ENCODE results near the gene UNC119B.
A peak's percentile ranks its signal among the peaks of the same experiment; 100 is the strongest.

UNC119B gene

DNA sequence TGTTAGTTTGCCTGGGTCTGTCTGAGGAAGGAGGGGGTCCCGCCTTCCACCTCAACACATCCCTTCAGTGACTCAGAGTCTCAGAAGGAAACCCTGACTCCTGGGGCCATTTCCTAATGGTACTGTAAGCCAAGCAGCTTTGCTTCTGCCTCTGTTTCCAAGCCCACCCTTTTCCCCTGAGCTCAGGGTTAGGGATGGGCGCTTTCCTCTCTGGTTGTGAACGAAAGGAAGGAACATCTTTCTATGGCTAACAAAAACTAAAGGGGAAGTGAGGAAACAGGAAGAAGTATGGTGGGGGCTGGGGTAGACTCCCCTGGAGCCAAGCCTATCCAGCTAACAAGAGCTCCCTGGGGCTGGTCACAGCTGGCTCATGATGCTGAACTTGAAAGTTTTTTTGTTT is 11.6 kb upstream of the UNC119B start:
- H3K27ac ChIP-seq = peak overlapping the region; percentile 63; the same call in 1 of the 2 replicates

DNA sequence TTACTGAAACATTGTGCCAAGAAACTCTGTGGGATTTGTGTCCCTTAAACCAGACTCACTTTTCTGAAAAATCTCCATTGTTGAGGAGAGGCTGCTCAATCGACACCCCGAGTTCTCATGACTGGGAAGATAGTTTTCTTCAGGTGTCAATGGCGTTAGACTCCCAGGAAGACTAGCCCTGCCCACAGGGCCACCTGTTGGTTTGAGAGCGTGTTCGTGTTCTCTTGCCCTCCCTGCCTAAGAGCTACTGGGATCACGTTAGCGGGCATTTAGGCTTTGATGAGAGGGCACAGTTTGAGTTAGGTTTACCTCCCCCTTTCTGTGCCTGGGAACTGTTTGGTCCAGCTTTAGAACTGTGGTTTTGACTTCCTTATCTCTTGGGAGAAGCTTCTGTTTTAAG is 10.7 kb upstream of the UNC119B start:
- TF ChIP-seq, protein P1, sequence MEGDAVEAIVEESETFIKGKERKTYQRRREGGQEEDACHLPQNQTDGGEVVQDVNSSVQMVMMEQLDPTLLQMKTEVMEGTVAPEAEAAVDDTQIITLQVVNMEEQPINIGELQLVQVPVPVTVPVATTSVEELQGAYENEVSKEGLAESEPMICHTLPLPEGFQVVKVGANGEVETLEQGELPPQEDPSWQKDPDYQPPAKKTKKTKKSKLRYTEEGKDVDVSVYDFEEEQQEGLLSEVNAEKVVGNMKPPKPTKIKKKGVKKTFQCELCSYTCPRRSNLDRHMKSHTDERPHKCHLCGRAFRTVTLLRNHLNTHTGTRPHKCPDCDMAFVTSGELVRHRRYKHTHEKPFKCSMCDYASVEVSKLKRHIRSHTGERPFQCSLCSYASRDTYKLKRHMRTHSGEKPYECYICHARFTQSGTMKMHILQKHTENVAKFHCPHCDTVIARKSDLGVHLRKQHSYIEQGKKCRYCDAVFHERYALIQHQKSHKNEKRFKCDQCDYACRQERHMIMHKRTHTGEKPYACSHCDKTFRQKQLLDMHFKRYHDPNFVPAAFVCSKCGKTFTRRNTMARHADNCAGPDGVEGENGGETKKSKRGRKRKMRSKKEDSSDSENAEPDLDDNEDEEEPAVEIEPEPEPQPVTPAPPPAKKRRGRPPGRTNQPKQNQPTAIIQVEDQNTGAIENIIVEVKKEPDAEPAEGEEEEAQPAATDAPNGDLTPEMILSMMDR (conservative IDR thresholded peaks at IDR 0.05) = no peak

More for the DNA sequence above, 11.6 kb upstream of the UNC119B start:
- TF ChIP-seq, protein P1 (conservative IDR thresholded peaks at IDR 0.05) = no peak

DNA sequence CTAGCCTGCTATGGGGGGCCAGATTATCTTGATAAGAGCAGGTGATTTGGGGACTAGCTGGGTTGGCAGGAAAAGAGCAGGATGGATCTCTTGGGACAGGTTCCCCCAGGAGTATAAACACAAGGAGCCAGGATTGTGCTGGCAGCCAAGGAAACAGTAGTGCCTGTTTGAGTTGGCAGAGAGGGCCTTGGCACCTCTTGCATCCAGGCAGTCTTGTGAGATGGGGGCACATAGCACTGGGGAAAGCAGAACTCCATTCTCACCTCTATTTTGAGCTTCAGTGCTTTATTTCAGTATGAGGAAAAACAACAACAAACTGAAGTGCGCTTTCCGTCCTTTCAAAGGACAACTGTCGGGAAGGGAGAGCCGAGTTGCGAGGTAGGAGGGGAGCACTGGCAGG is 9.4 kb upstream of the UNC119B start:
- H3K27ac ChIP-seq = peak overlapping the region; percentile 63
- TF ChIP-seq, protein P1 (conservative IDR thresholded peaks at IDR 0.05) = no peak

More for the DNA sequence above, 10.7 kb upstream of the UNC119B start:
- H3K27ac ChIP-seq = peak overlapping the region; percentile 63

DNA sequence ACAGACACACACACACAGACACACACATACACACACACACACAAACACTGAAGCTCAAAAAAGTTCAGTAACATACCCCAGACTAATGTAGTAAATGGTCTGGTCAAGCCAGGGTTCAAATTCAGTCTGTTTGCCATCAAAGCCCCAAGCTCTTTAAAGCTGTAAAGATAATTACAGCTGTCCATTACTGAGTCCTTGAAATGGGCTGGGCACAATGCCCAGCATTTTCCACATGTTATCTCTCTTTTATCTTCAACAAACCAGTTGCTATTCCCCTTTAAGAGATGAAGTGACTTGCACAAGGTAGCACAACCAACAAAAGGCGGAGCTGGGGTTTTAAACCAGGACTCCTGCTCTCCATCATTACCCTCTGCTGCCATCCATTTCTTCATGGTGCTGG is 7.6 kb upstream of the UNC119B start:
- TF ChIP-seq, protein P1 (conservative IDR thresholded peaks at IDR 0.05) = no peak
- H3K27ac ChIP-seq = peak overlapping the region; percentile 63

DNA sequence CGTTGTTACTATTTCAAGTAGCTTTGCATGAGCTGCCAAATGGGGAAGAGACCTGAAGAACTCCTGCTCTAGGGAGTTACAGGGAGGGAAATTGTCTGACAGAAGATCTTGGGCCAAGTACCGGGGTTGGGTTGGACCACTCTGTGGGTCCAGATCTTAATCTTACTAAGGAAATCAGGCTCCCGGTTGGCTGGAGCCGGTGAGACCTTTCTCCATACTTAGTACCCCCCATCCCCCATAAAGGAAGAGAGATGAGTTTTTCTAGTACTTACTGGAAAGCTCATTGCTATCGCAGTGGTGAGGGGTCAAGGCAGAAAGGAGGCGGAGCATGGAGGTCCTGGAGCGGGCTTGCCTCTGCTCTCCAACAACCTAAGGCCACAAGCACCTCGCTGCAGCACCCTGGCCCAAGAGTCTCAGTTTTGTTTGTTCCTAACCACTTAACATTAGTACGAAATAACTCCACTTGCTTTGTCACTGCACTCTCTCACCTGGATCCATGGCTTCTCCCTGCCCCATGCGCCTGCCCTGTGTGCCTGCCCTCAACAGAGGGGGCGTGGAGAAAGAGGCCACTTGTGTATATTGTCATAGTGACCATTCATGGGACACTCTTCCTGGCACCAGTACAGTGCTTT is 6.8 kb upstream of the UNC119B start:
- peak overlapping the region; percentile 63 for H3K27ac ChIP-seq
- TF ChIP-seq, protein P1 (conservative IDR thresholded peaks at IDR 0.05) = no peak

DNA sequence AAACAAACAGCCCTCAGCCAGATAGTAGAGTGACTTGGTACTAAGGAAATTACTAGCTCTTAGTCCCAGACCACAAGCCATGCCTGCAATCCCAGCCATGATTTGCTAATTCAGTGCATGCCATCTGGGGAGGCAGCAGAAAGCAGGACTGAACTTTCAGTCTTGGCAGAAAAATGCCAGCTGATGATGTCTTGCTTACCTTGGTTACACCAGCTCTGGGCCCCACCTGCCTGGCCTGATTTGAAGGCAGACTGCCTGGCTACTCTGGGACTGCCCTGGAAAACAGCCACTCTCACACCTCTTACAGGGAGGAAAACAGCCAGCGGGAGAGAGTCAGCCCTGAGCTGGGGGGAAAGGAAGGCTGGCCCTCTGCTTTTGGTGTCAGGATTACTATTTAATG is 4.6 kb upstream of the UNC119B start:
- peak overlapping the region; percentile 10; the same call in 1 of the 2 replicates for H3K27ac ChIP-seq

DNA sequence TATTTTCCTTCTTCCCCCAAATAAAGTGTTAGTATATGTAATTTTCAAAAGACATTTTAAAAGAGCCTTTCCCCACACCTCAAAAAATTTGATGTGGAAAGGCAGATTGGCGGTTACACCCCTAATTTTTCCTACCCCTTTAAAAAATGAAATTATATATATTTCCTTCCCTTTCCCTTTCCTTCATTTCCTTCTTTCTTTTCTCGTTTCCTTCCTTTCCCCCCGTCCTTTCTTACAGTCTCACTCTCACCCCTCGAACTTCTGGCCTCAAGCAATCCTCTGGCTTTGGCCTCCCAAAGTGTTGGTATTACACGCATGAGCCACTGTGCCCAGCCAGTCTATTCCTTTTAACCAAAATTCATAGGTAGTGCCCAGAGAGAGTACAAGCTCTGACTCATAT is 4.2 kb upstream of the UNC119B start:
- TF ChIP-seq, protein P1 (conservative IDR thresholded peaks at IDR 0.05) = no peak
- H3K27ac ChIP-seq = peak overlapping the region; percentile 10; the same call in 1 of the 2 replicates

More for the DNA sequence above, 4.6 kb upstream of the UNC119B start:
- TF ChIP-seq, protein P1 (conservative IDR thresholded peaks at IDR 0.05) = no peak

All from VCaP (cell line).